ENCODE data around the gene KDM4B. TPM values are rescaled to one million over a fixed set of nuclear protein-coding genes. Genes with fewer than 3 reads are reported as not detected.
"Not testable (repeated sequence)": the region's sequence is repeated elsewhere in the genome, so short reads cannot be mapped to it uniquely, and the experiment has no call there.

Gene KDM4B
- total RNA-seq, 4 donors from 2014 or later, result 16.3 to 38.3 (median 22.4) TPM

DNA sequence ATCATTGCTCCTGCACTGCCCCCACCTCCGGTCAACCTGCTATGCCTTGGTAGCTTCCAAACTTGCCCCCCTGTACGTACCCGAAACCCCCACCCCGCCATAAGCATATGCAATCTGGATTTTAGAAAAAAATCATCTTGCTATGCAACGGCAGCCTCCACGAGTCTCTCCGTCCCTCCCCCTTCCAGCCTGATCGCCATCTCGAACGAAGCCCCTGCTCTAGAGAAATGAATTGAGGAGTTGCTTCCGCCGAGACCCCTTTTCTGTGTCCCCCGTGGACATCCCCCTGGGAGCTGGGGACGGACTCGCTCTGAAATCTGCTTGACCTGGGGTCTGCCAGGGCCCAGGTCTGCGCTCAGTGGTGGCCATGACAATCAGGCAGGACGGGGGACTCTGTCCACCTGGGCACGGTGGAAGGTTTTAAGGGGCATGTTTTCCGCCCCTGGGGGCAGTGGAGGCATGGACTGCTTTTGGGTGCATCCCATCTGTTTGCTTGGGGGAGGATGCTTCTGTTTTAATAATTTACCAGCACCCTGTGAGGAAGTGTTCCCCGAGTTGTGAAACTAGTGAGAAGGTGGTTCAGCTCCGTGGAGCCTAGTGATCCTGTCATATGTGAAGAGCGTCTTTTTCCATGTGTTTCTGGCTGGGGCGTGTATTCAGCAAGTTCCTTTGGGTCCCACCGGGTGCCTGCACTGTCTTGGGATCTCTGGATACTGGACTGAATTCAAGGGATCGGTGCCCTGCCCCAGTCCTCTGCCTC, 1.0 kb downstream of the KDM4B start:
- ATAC-seq (ENCODE audit: low FRiP score) (no peak), DNase-seq (ENCODE audit: low spot score) (no peak)
- TF ChIP-seq, protein P1, sequence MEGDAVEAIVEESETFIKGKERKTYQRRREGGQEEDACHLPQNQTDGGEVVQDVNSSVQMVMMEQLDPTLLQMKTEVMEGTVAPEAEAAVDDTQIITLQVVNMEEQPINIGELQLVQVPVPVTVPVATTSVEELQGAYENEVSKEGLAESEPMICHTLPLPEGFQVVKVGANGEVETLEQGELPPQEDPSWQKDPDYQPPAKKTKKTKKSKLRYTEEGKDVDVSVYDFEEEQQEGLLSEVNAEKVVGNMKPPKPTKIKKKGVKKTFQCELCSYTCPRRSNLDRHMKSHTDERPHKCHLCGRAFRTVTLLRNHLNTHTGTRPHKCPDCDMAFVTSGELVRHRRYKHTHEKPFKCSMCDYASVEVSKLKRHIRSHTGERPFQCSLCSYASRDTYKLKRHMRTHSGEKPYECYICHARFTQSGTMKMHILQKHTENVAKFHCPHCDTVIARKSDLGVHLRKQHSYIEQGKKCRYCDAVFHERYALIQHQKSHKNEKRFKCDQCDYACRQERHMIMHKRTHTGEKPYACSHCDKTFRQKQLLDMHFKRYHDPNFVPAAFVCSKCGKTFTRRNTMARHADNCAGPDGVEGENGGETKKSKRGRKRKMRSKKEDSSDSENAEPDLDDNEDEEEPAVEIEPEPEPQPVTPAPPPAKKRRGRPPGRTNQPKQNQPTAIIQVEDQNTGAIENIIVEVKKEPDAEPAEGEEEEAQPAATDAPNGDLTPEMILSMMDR (IDR thresholded peaks at IDR 0.05), result no peak

DNA sequence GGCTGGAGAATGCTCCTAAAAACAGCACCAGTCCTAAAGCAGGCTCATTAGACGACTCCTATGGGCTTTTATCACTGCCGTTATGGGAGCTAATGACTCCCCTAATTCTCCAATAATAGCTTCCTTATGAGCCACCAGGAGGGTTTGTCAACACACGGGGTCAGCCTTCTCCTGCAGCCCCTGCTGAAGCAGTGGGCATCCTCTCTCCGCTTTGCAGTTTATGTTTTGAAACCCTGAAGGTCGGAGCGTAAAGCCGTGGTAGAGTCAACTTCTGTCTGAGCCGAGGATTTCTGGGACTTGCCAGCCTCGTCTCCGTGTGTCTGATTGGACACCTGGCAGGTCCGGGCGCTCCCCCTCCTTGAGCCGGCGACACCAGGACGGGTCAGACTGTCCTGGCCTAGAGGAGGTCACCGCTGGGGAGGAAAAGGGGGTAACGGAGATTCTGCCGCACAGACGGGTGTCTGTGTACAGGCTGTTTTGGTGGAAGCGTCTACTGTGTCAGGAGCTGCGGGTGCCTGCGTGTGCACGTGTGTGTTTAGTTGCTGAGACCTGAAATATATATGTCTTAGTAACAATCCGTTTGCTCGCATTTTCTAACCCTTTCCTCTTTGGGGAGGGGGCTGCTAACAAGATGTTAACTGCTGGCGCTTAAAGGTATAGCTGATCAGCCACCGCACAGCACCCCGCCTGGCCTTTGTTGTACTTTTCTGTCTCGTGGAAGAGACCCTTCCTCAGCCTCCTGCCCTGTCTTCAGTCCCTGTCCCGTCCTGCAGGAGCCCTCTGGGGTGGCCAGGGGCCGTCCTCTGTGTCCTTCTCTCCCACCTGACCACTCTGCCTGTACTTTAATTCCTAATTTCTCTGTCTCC, 1.9 kb downstream of the KDM4B start:
- TF ChIP-seq, protein P1 (IDR thresholded peaks at IDR 0.05), result no peak
- no peak for ATAC-seq (ENCODE audit: low FRiP score)
- no peak for DNase-seq (ENCODE audit: low spot score)

DNA sequence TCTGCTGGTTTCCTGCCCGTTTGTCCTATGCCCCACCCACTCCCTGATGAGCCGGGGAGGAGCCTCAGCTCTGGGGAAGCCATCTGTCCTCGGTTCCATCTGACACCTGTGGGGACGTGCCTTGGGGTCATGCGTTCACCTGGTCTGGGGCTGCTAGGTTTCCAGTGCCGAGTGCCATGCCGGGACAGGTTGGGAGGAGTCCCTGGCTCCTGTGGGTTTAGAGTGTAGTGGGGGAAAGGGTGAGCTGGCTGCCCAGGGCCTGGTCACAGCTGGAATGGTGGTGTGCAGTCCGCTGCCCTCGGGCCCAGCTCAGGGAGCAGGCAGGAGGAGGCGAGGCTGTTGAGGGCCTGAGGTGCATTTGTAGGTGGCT, 2.5 kb downstream of the KDM4B start:
- TF ChIP-seq, protein P1 (IDR thresholded peaks at IDR 0.05), result no peak

DNA sequence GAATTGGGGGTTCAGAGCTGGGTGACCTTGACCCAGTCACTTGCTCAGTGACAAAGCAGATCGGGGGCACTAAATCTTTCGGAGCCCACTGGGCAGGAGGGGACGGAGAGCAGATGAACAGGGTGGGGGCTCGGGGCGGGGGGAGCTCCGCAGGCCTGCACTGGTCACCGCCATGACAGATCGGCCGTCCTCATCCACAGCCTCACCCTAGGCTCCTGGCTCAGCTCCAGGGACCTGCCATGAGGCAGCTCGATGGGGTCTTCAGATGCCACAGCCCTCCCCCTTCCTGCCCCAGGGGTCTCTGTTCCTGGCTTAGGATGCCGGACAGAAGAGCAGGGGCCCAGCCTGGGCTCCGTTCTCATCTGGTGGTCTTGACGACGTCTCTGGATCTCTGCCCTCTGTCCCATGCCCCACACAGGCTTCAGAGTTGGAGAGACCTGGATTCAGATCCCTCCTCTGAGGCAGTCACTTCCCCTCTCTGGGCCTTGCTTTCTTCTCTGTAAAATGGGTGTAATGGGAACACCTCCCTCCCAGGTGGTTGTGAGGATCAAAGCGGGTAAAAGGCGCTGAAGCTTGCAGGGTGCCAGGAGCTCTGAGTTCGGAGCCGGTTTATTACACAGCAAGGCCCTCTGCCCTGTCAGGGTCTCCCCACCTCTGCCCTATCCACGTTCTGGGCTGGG, 3.0 kb downstream of the KDM4B start:
- TF ChIP-seq, protein P1 (IDR thresholded peaks at IDR 0.05), result no peak
- DNase-seq (ENCODE audit: low spot score), result no peak
- ATAC-seq (ENCODE audit: low FRiP score), result no peak

More for the DNA sequence above, 2.5 kb downstream of the KDM4B start:
- ATAC-seq (ENCODE audit: low FRiP score), result no peak
- no peak for DNase-seq (ENCODE audit: low spot score)

DNA sequence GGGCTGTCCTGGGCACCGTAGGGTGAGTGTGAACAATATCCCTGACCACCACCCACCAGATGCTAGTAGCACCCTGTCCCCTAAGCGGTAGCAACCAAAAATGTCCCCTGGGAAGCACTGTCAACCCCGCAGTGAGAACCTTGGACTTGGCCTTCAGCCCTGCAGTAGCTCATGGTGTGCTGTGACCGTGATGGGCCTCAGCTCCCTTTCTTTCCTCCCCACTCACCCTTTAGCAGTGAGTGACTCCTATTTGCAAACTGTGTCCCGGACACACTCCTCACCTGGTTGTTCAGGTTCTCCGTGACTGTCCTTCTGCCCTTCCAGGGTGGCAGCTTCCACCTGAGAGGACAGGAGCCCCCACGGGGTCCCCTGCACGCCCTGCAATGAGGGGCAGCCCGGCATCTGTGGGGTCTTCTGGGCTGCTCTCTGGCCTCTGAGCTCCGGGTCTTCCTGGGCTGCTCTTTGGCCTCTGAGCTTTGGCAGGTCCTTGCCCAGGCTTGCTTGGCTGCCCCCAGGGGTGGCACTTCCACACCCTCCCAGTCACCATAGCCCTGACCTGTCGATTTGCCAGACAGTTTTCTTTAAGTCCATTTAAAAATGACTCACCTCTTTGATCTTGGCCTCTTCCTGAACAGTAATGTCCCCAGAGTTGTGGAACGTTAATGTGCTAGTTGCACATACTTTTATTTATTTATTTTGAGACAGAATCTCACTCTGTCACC, 3.8 kb downstream of the KDM4B start:
- TF ChIP-seq, protein P1 (IDR thresholded peaks at IDR 0.05), result no peak
- ATAC-seq (ENCODE audit: low FRiP score) (no peak), DNase-seq (ENCODE audit: low spot score) (no peak)

DNA sequence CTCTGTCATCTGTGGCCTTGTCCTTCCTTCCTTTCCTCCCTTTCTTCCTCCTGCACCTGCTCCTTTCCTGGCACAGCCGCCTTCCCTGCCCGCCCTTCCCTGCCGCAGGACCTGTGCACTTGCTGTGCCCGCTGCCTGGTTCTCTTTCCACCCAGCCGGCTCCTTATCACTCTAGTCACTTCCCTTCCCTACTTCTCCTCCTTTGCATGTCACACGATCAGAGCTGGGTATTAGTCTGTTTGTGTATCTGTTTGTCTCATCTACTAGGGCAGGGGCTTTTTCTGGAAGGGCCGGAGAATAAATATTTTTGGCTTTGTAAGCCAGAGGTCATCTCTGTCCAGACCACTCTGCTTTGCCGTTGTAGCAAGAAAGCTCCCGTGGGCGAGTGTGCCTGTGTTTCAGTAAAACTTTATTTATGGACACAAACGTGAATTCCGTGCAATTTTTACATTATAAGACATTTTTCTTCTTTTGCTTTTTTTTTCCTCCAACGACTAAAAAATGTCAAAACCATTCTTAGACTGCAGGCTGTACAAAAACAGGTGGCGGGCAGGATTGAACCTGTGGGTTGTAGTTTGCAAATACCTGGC, 6.1 kb downstream of the KDM4B start:
- DNase-seq (ENCODE audit: low spot score) (no peak), ATAC-seq (ENCODE audit: low FRiP score) (no peak)
- TF ChIP-seq, protein P1 (IDR thresholded peaks at IDR 0.05), result no peak

DNA sequence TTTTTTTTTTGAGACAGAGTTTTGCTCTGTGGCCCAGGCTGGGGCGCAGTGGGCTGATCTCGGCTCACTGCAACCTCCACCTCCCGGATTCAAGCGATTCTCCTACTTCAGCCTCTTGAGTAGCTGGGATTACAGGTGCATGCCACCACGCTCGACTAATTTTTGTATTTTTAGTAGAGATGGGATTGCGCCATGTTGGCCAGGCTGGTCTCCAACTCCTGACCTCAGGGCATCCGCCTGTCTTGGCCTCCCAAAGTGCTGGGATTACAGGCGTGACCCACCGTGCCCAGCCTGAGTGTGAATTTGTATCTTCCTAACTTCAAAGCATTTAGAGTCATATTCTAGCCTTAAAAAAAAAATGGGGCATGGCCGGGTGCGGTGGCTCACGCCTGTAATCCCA, 6.7 kb downstream of the KDM4B start:
- not testable (repeated sequence) for DNase-seq (ENCODE audit: low spot score); ATAC-seq (ENCODE audit: low FRiP score)

All from omental fat pad (tissue), 4 donors.